Measurements from ENCODE around the gene C1QL4.
"Not testable (repeated sequence)": the region's sequence is repeated elsewhere in the genome, so short reads cannot be mapped to it uniquely, and the experiment has no call there.

The C1QL4 gene

GRCh38 chr12:49336645-49337584 is at the start of gene C1QL4:
Gene C1QL4, minus strand, starts transcription at chr12:49337188. Its CDS starts 711 bp downstream, at chr12:49336477.
- DNase-seq, result peak; percentile 89

GRCh38 chr12:49380184-49380583 is 43.2 kb upstream of the C1QL4 start:
- DNase-seq, result not testable (repeated sequence)

GRCh38 chr12:49377386-49377785 is 40.4 kb upstream of the C1QL4 start:
- no peak for DNase-seq

- no peak for DNase-seq
Observed at GRCh38 chr12:49375406-49375805, 38.4 kb upstream of the C1QL4 start.

- no peak for DNase-seq
Observed at GRCh38 chr12:49370539-49370938, 33.6 kb upstream of the C1QL4 start.

- no peak for DNase-seq
Observed at GRCh38 chr12:49369411-49370145, 32.6 kb upstream of the C1QL4 start.

GRCh38 chr12:49368240-49368600 is 31.2 kb upstream of the C1QL4 start:
- DNase-seq, result no peak

- no peak for DNase-seq
Observed at GRCh38 chr12:49367381-49368239, 30.6 kb upstream of the C1QL4 start, which contains the start of gene SPATS2. Gene SPATS2, plus strand, starts transcription at chr12:49367462. Its CDS starts 93,551 bp downstream, at chr12:49461013.

GRCh38 chr12:49366652-49367380 is 29.8 kb upstream of the C1QL4 start:
- DNase-seq, result peak; percentile 88

- DNase-seq, result no peak
Observed at GRCh38 chr12:49366096-49366651, 29.2 kb upstream of the C1QL4 start.

- no peak for DNase-seq
Observed at GRCh38 chr12:49365542-49365941, 28.6 kb upstream of the C1QL4 start.

- DNase-seq, result no peak
Observed at GRCh38 chr12:49364989-49365388, 28.0 kb upstream of the C1QL4 start.

GRCh38 chr12:49362077-49362476 is 25.1 kb upstream of the C1QL4 start:
- no peak for DNase-seq

GRCh38 chr12:49359671-49360070 is 22.7 kb upstream of the C1QL4 start:
- DNase-seq, result no peak

GRCh38 chr12:49358483-49359141 is 21.6 kb upstream of the C1QL4 start:
- DNase-seq, result peak; percentile 80

GRCh38 chr12:49357103-49357678 is 20.2 kb upstream of the C1QL4 start:
- DNase-seq, result peak; percentile 45

- DNase-seq, result no peak
Observed at GRCh38 chr12:49355913-49356312, 18.9 kb upstream of the C1QL4 start.

- DNase-seq, result no peak
Observed at GRCh38 chr12:49352351-49352750, 15.4 kb upstream of the C1QL4 start.

- no peak for DNase-seq
Observed at GRCh38 chr12:49349266-49349665, 12.3 kb upstream of the C1QL4 start.

- DNase-seq, result no peak
Observed at GRCh38 chr12:49348781-49349180, 11.8 kb upstream of the C1QL4 start.
